Measurements from ENCODE around the gene FHIT. TPM values are rescaled to one million over a fixed set of nuclear protein-coding genes. Genes with fewer than 3 reads are reported as not detected.
A peak's percentile ranks its signal among the peaks of the same experiment; 100 is the strongest.

The FHIT gene
- total and polyA plus RNA-seq, 11 donors = 4.2 to 26.8 (median 16.5) TPM

- no peak overlapping the region for H3K4me3 ChIP-seq
- intact Hi-C loops (cut with DNase I) = no loop called here
- no peak for ATAC-seq
- no peaks in the 10 kb centered on the region for H3K27me3 ChIP-seq
- H3K36me3 ChIP-seq = no peaks in the 10 kb centered on the region
- H3K4me1 ChIP-seq = peaks cover 0 to 5% (median 0%) of the 10 kb centered on the region in 12 donors
- no peak overlapping the region for H3K27ac ChIP-seq
- WGBS, 4 donors = 72 to 76% (median 74%) methylated on average over 5 of the region's 5 CpGs
- DNase-seq = no peak
- no peak for TF ChIP-seq CTCF (IDR thresholded peaks at IDR 0.05)
- TF ChIP-seq POLR2A (IDR thresholded peaks at IDR 0.05) = no peak
- peaks cover 0 to 16% (median 6%) of the 10 kb centered on the region in 12 donors for H3K9me3 ChIP-seq
Observed at GRCh38 chr3:60081381-60082095, 1169.7 kb downstream of the FHIT start.

- Histone ChIP-seq H3K27me3 (no peaks in the 10 kb centered on the region), H3K4me3 (no peak overlapping the region), H3K36me3 (no peaks in the 10 kb centered on the region), H3K9me3 (peaks cover 0 to 16% (median 6%) of the 10 kb centered on the region in 12 donors), H3K27ac (no peak overlapping the region), H3K4me1 (peaks cover 0 to 12% (median 0%) of the 10 kb centered on the region in 12 donors)
- DNase-seq = no peak
- no peak for ATAC-seq
- no peak for TF ChIP-seq CTCF (IDR thresholded peaks at IDR 0.05)
- TF ChIP-seq POLR2A (IDR thresholded peaks at IDR 0.05) = no peak
- WGBS, 4 donors = 71 to 100% (median 85%) methylated on average over 1 of the region's 1 CpG
- intact Hi-C loops (cut with DNase I) = no loop called here
Observed at GRCh38 chr3:60080648-60081047, 1170.6 kb downstream of the FHIT start.

GRCh38 chr3:60079076-60079475 lies 1172.2 kb downstream of the FHIT start:
- Histone ChIP-seq H3K36me3 (no peaks in the 10 kb centered on the region), H3K9me3 (peaks cover 0 to 16% (median 6%) of the 10 kb centered on the region in 12 donors), H3K4me1 (peaks cover 0 to 13% (median 0%) of the 10 kb centered on the region in 12 donors), H3K27ac (no peak overlapping the region), H3K27me3 (no peaks in the 10 kb centered on the region), H3K4me3 (no peak overlapping the region)
- DNase-seq (no peak), ATAC-seq (no peak)
- 46 to 56% (median 55%) methylated on average over 5 of the region's 5 CpGs for WGBS, 4 donors
- intact Hi-C loops (cut with DNase I) = no loop called here
- TF ChIP-seq POLR2A (IDR thresholded peaks at IDR 0.05) = no peak
- no peak for TF ChIP-seq CTCF (IDR thresholded peaks at IDR 0.05)

GRCh38 chr3:60076331-60076730 lies 1174.9 kb downstream of the FHIT start:
- ATAC-seq = no peak
- no peaks in the 10 kb centered on the region for H3K36me3 ChIP-seq
- H3K4me1 ChIP-seq = peaks cover 0 to 13% (median 0%) of the 10 kb centered on the region in 12 donors
- no peak for TF ChIP-seq POLR2A (IDR thresholded peaks at IDR 0.05)
- no peak for TF ChIP-seq CTCF (IDR thresholded peaks at IDR 0.05)
- no peaks in the 10 kb centered on the region for H3K27me3 ChIP-seq
- DNase-seq = no peak
- WGBS, 4 donors = 40 to 55% (median 41%) methylated on average over 1 of the region's 1 CpG
- peaks cover 0 to 16% (median 6%) of the 10 kb centered on the region in 12 donors for H3K9me3 ChIP-seq
- peak overlapping the region in 1 of 12 donors; percentile 3 for H3K27ac ChIP-seq
- intact Hi-C loops (cut with DNase I) = no loop called here
- H3K4me3 ChIP-seq = peak overlapping the region in 3 of 12 donors; percentile 6 to 31 (median 13)
